Esophagus squamous epithelium (tissue), 5 donors: ENCODE results near the gene TBCCD1. TPM values are rescaled to one million over a fixed set of nuclear protein-coding genes. Genes with fewer than 3 reads are reported as not detected.
"Not testable (repeated sequence)": the region's sequence is repeated elsewhere in the genome, so short reads cannot be mapped to it uniquely, and the experiment has no call there.

Source experiments
- DNase-seq: peaks from one replicate; lab custom pipeline; 2025; lab: John Stamatoyannopoulos, UW
- H3K27ac ChIP-seq, 4 donors: fragments of 200-600 bp; sonication (generic); one replicate each; pipeline ENCODE4 v1.5.1; 2016 to 2019; ENCODE audit warnings: mild to moderate bottlenecking in 1 of 4
- H3K27me3 ChIP-seq, 4 donors: fragments of 200-600 bp; sonication (generic); 1 replicate in 3 of 4; 2 replicates in 1 of 4; pipeline versions ENCODE4 v1.5.1 to v1.6.0; 2017 to 2021; ENCODE audit warnings: antibody characterized with exemption in 1 of 4
- H3K36me3 ChIP-seq, 3 donors: fragments of 200-600 bp; sonication (generic); one replicate each; pipeline ENCODE4 v1.5.1; 2016 to 2019
- H3K4me1 ChIP-seq, 3 donors: fragments of 200-600 bp; sonication (generic); one replicate each; pipeline ENCODE4 v1.5.1; 2017 to 2019
- H3K4me3 ChIP-seq, 4 donors: fragments of 200-600 bp; sonication (generic); 1 replicate in 3 of 4; 2 replicates in 1 of 4; pipeline ENCODE4 v1.5.1; 2016 to 2019; ENCODE audit warnings: mild to moderate bottlenecking in 2 of 4, moderate library complexity in 1 of 4
- H3K9me3 ChIP-seq, 3 donors: fragments of 200-600 bp; sonication (generic); one replicate each; pipeline ENCODE4 v1.5.1; 2016 to 2019
- CTCF ChIP-seq, 6 experiments: fragments of 450-650 bp in 4 of 6; fragments of 200-600 bp in 2 of 6; sonication (generic) in 2 of 6; IDR thresholded peaks; one replicate each; pipeline ENCODE4 v1.5.1; 2016 to 2019; ENCODE audit warnings: antibody characterized with exemption in 6 of 6, mild to moderate bottlenecking in 4 of 6, moderate library complexity in 4 of 6
- POLR2A ChIP-seq, 4 donors: fragments of 450-650 bp; IDR thresholded peaks; one replicate each; pipeline ENCODE4 v1.6.1; 2017; ENCODE audit warnings: antibody characterized with exemption in 4 of 4, mild to moderate bottlenecking in 4 of 4, moderate library complexity in 3 of 4
- WGBS, 2 donors: methylation state at CpG; one replicate each; pipeline ENCODE4 v1.1.5; 2018; 5-methylcytosine and 5-hydroxymethylcytosine counted together
- intact Hi-C: fragments of 100-400 bp; cut with DNase I; formaldehyde crosslinking; loops from one replicate; pipeline ENCODE4 v1.15.0; 2022
- total RNA-seq, 4 donors: library from RNA; depleted of rRNA; stranded (reverse); fragments of >200 nt; gene quantifications; one replicate each; pipeline ENCODE4 v1.1.0, GENCODE V29; 2016
- donor health status: DM: yes; HTN: yes; CAD: no.

TBCCD1 gene
- total RNA-seq, 4 donors from 2014 or later: 6.9 to 10.5 (median 7.9) TPM

- 55 to 61% methylated on average over 3 of the region's 3 CpGs for WGBS, 2 donors
Measured at GRCh38 chr3:186589121-186589520, 22.0 kb upstream of the TBCCD1 start.

GRCh38 chr3:186588632-186589031, 21.5 kb upstream of the TBCCD1 start:
- TF ChIP-seq CTCF (IDR thresholded peaks at IDR 0.05): no peak
- no peak for TF ChIP-seq POLR2A (IDR thresholded peaks at IDR 0.05)
- peaks cover 0 to 23% (median 5%) of the 10 kb centered on the region in 3 donors for H3K4me1 ChIP-seq
- intact Hi-C loops: no loop called here
- no peaks in the 10 kb centered on the region for H3K27me3 ChIP-seq
- H3K9me3 ChIP-seq: no peaks in the 10 kb centered on the region
- peak overlapping the region; percentile 11 to 66 (median 46) for H3K27ac ChIP-seq
- no peak for DNase-seq
- H3K4me3 ChIP-seq: no peak overlapping the region
- WGBS, 2 donors: 33 to 42% methylated on average over 2 of the region's 2 CpGs
- peaks cover 0 to 33% (median 0%) of the 10 kb centered on the region in 3 donors for H3K36me3 ChIP-seq

More at GRCh38 chr3:186589121-186589520, 22.0 kb upstream of the TBCCD1 start:
- no peaks in the 10 kb centered on the region for H3K27me3 ChIP-seq
- TF ChIP-seq POLR2A (IDR thresholded peaks at IDR 0.05): no peak
- no peak for TF ChIP-seq CTCF (IDR thresholded peaks at IDR 0.05)
- DNase-seq: no peak
- no peak overlapping the region for H3K4me3 ChIP-seq
- intact Hi-C loops: no loop called here
- H3K9me3 ChIP-seq: no peaks in the 10 kb centered on the region
- H3K27ac ChIP-seq: peak overlapping the region; percentile 11 to 66 (median 46)
- peaks cover 0 to 23% (median 5%) of the 10 kb centered on the region in 3 donors for H3K4me1 ChIP-seq
- peaks cover 0 to 28% (median 0%) of the 10 kb centered on the region in 3 donors for H3K36me3 ChIP-seq

- Histone ChIP-seq H3K36me3 (peaks cover 2 to 47% (median 12%) of the 10 kb centered on the region in 3 donors), H3K4me3 (no peak overlapping the region), H3K4me1 (peaks cover 0 to 23% (median 5%) of the 10 kb centered on the region in 3 donors), H3K27me3 (no peaks in the 10 kb centered on the region), H3K27ac (no peak overlapping the region), H3K9me3 (no peaks in the 10 kb centered on the region)
- intact Hi-C loops: no loop called here
- no peak for DNase-seq
- TF ChIP-seq POLR2A (IDR thresholded peaks at IDR 0.05) (no peak), CTCF (IDR thresholded peaks at IDR 0.05) (no peak)
Measured at GRCh38 chr3:186587183-186587582, 20.0 kb upstream of the TBCCD1 start.

GRCh38 chr3:186586245-186586644, 19.1 kb upstream of the TBCCD1 start:
- 87 to 91% methylated on average over 5 to 9 of the region's 9 CpGs for WGBS, 2 donors
- H3K36me3 ChIP-seq: peaks cover 5 to 56% (median 13%) of the 10 kb centered on the region in 3 donors

GRCh38 chr3:186583831-186584230, 16.7 kb upstream of the TBCCD1 start:
- Histone ChIP-seq H3K27ac (no peak overlapping the region), H3K36me3 (peaks cover 5 to 81% (median 25%) of the 10 kb centered on the region in 3 donors), H3K4me3 (no peak overlapping the region), H3K27me3 (no peaks in the 10 kb centered on the region), H3K4me1 (peaks cover 0 to 7% (median 0%) of the 10 kb centered on the region in 3 donors), H3K9me3 (no peaks in the 10 kb centered on the region)
- intact Hi-C loops: no loop called here
- WGBS, 2 donors: 59 to 63% methylated on average over 5 of the region's 5 CpGs
- DNase-seq: no peak
- TF ChIP-seq CTCF (IDR thresholded peaks at IDR 0.05) (no peak), POLR2A (IDR thresholded peaks at IDR 0.05) (no peak)

More at GRCh38 chr3:186586245-186586644, 19.1 kb upstream of the TBCCD1 start:
- peaks cover 0 to 23% (median 5%) of the 10 kb centered on the region in 3 donors for H3K4me1 ChIP-seq
- H3K27me3 ChIP-seq, H3K9me3 ChIP-seq, H3K27ac ChIP-seq, DNase-seq, intact Hi-C loops, H3K4me3 ChIP-seq: not testable (repeated sequence)
